ENCODE measurements around the gene EPS8L2. TPM values are rescaled to one million over a fixed set of nuclear protein-coding genes. Genes with fewer than 3 reads are reported as not detected.

EPS8L2 gene
- 75.7 to 126 TPM (median 112 TPM) in 5 replicates for total RNA-seq (2022; extraction: Qiagen RNA extraction)

DNA sequence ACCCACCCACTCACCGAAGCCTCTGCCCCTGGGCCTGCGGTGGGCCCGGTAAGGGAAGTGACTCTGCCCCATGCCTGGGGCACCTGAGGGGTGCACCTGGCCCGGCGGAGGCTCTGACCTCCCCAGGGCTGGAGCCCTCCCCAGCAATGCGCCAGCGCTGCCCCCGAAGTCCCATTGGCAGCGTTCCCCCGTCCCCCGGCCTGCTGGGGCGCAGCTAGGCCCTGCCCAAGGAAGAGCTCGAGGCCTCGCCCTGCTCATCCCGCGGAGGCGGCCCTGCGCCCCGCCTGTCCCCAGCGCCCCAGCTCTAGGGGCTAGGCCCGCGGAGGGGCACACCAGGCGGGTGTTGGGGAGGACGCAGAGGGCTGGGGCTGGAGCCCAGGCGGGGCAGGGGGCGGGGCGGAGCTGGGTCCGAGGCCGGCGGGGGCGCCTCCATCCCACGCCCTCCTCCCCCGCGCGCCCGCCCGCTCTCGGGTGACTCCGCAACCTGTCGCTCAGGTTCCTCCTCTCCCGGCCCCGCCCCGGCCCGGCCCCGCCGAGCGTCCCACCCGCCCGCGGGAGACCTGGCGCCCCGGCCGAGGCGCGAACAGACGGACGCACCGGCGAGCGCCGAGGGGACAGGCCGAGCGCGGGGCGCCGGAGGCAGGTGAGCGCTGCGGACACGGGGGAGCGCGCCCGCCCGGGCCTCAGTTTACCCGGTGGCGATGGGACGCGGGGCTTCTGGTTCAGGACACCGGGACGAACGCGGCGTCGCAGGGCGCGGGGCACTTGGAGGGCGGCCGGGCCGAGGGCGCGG lies at the start of gene EPS8L2:
EPS8L2 (plus strand) TSS at position 586 of the 793 bp plus-strand sequence. CDS start 3,177 bp downstream, outside the sequence.

DNA sequence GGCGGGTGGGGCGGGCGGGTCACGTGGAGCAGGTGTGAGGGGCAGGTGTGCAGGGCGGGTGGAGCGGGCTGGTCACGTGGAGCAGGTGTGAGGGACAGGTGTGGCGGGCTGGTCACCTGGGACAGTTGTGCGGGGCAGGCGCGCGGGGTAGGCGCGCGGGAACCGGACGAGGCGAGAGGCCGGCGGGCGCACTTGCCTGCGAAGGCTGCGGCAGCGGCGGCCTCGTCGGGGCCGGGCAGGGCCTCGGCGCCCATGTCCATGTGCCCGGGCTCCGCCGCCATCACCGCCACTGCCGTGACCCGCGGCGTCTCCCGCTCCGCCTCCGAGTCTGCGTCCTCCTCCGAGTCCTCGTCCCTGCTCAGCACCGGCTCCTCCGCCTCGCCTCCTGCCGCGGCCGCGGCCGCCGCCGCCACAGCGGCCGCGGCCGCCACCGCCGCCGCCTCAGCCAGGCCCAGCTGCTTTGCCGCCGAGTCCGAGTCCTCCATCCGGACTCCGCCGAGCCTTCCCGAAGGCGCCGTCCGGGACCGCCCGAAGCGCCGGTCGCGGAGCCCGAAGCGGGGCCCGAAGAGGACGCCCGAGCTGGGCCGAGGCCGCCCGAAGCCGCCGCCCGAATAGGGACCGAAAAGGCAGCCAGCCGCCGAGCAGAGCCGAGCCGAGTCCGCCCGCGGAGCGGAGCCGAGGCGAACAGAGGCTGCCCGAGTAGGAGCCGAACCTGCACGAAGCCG lies 11.3 kb upstream of the EPS8L2 start, which contains the start of gene DEAF1:
DEAF1 (minus strand) TSS at position 660 of the 725 bp plus-strand sequence; CDS start at position 485, 175 bp downstream.

DNA sequence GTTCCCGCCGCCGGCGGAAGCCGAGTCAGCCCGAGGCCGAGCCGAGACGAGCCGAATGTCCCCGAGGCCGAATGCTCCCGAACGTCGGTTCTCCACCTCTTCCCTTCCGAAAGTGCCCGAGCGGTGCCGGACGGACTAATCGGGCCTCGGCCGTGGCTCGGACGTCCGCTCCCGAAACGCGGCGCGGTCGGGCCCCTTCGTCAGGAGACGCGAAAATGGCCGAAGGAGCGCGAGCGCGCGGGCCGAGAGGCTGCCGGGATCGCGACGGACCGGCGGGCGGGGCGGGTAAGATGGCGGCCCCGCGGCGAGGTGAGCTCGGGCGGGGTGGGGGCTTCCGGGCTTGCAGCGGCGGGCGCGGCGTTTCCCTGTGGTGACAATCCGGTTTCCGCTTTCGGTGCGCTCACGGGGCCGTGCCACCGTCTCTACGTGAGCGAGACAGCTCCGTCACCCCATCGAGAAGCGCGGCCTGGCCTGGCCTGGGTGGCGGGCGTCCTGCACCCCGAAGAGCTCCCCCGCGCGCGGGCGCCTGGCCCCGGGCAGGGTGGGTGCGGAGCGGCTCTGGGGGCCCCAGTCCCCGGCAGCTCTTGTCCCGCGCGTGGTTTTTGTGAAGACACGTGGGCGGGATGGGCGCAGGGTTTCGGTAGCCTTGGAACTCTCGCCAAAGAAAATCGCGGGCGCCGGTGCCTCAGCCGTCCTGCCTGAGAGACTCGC lies 10.3 kb upstream of the EPS8L2 start, which contains the start of gene TMEM80:
TMEM80 (plus strand) TSS at position 279 of the 711 bp plus-strand sequence; CDS start at position 291, 12 bp downstream.

DNA sequence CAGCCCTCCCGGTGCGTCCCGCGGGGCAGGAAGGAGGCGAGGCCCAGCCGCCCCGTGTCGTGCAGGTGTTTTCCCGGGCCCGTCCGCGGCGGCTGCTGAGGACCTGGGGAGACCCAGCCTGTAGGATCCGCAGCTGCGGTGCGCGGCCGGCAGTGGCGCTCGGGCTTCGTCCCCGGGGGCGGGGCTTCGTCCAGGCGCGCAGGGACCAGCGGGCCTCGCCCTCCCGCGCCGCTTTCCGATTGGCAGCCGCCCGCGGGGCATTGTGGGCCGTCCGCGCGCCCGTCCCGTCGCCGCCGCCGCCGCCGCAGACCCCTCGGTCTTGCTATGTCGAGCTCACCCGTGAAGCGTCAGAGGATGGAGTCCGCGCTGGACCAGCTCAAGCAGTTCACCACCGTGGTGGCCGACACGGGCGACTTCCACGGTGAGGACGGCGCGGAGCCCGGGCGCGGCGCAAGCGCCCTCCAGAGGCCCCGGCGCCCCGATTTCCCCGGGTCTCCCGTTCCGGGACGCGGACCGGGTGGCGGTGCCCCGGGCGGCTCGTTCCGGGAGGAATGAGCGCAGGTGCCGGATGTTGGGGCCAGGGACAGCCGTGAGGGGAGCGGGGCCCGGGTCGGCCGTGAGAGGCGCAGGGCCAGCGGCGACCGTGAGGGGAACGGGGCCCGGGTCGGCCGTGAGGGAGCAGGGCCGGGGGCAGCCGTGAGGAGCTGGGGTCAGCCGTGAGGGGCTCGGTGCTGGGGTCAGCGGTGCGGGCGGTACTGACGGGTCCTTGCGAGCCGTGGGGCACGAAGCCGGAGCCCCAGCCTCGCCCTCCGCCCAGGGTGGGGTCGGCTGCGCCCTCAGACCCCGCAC lies 41.4 kb downstream of the EPS8L2 start, which contains the start of gene TALDO1:
TALDO1 (plus strand) TSS at position 307 of the 849 bp plus-strand sequence; CDS start at position 325, 18 bp downstream.

Other genes with a start within 250 kb of the EPS8L2 start
- gene RNH1, start 199.0 kb upstream of the EPS8L2 start, total RNA-seq (2022; extraction: Qiagen RNA extraction), result 144 to 193 TPM (median 179 TPM) in 5 replicates
- 118 to 183 TPM (median 159 TPM) in 5 replicates for gene HRAS, start 170.7 kb upstream of the EPS8L2 start, total RNA-seq (2022; extraction: Qiagen RNA extraction)
- gene LRRC56, start 168.7 kb upstream of the EPS8L2 start, total RNA-seq (2022; extraction: Qiagen RNA extraction), result 0.65 to 1.1 TPM (median 0.94 TPM) in 5 replicates
- gene LMNTD2, start 145.5 kb upstream of the EPS8L2 start, total RNA-seq (2022; extraction: Qiagen RNA extraction), result 1.4 to 3.0 TPM (median 2.9 TPM) in 5 replicates
- 48.7 to 64.3 TPM (median 60.3 TPM) in 5 replicates for gene RASSF7, start 145.3 kb upstream of the EPS8L2 start, total RNA-seq (2022; extraction: Qiagen RNA extraction)
- 32.6 to 39.0 TPM (median 36.7 TPM) in 5 replicates for gene PHRF1, start 129.8 kb upstream of the EPS8L2 start, total RNA-seq (2022; extraction: Qiagen RNA extraction)
- 4.5 to 8.4 TPM (median 7.3 TPM) in 5 replicates for gene IRF7, start 90.3 kb upstream of the EPS8L2 start, total RNA-seq (2022; extraction: Qiagen RNA extraction)
- 0.03 to 0.41 TPM (median 0.09 TPM) in 5 replicates for gene CDHR5, start 81.3 kb upstream of the EPS8L2 start, total RNA-seq (2022; extraction: Qiagen RNA extraction)
- not detected in 5 replicates for gene SCT, start 79.0 kb upstream of the EPS8L2 start, total RNA-seq (2022; extraction: Qiagen RNA extraction)
- 0.20 to 0.34 TPM (median 0.29 TPM) in 5 replicates for gene DRD4, start 69.0 kb upstream of the EPS8L2 start, total RNA-seq (2022; extraction: Qiagen RNA extraction)
- gene DEAF1, start 11.0 kb upstream of the EPS8L2 start, total RNA-seq (2022; extraction: Qiagen RNA extraction), result 32.1 to 37.2 TPM (median 36.5 TPM) in 5 replicates
- gene TMEM80, start 10.4 kb upstream of the EPS8L2 start, total RNA-seq (2022; extraction: Qiagen RNA extraction), result 8.1 to 12.3 TPM (median 10.8 TPM) in 5 replicates
- gene TALDO1, start 41.2 kb downstream of the EPS8L2 start, total RNA-seq (2022; extraction: Qiagen RNA extraction), result 373 to 432 TPM (median 392 TPM) in 5 replicates
- gene GATD1, start 71.3 kb downstream of the EPS8L2 start, total RNA-seq (2022; extraction: Qiagen RNA extraction), result 40.1 to 46.1 TPM (median 41.7 TPM) in 5 replicates
- gene CEND1, start 83.9 kb downstream of the EPS8L2 start, total RNA-seq (2022; extraction: Qiagen RNA extraction), result 1.6 to 2.9 TPM (median 2.1 TPM) in 5 replicates
- gene SLC25A22, start 92.0 kb downstream of the EPS8L2 start, total RNA-seq (2022; extraction: Qiagen RNA extraction), result 21.2 to 36.1 TPM (median 32.3 TPM) in 5 replicates
- 9.0 to 15.5 TPM (median 13.9 TPM) in 5 replicates for gene PIDD1, start 99.0 kb downstream of the EPS8L2 start, total RNA-seq (2022; extraction: Qiagen RNA extraction)
- 1,597 to 2,654 TPM (median 2,318 TPM) in 5 replicates for gene RPLP2, start 103.7 kb downstream of the EPS8L2 start, total RNA-seq (2022; extraction: Qiagen RNA extraction)
- 37.0 to 61.7 TPM (median 57.7 TPM) in 5 replicates for gene PNPLA2, start 112.7 kb downstream of the EPS8L2 start, total RNA-seq (2022; extraction: Qiagen RNA extraction)
- gene CRACR2B, start 121.7 kb downstream of the EPS8L2 start, total RNA-seq (2022; extraction: Qiagen RNA extraction), result 3.3 to 7.2 TPM (median 6.2 TPM) in 5 replicates
- 840 to 907 TPM (median 868 TPM) in 5 replicates for gene CD151, start 126.7 kb downstream of the EPS8L2 start, total RNA-seq (2022; extraction: Qiagen RNA extraction)
- 554 to 741 TPM (median 647 TPM) in 5 replicates for gene POLR2L, start 136.3 kb downstream of the EPS8L2 start, total RNA-seq (2022; extraction: Qiagen RNA extraction)
- 136 to 205 TPM (median 200 TPM) in 5 replicates for gene TSPAN4, start 136.6 kb downstream of the EPS8L2 start, total RNA-seq (2022; extraction: Qiagen RNA extraction)
- gene CHID1, start 204.6 kb downstream of the EPS8L2 start, total RNA-seq (2022; extraction: Qiagen RNA extraction), result 72.1 to 77.3 TPM (median 74.4 TPM) in 5 replicates
- gene AP2A2, start 219.6 kb downstream of the EPS8L2 start, total RNA-seq (2022; extraction: Qiagen RNA extraction), result 26.6 to 35.8 TPM (median 33.6 TPM) in 5 replicates